GM18858 (cell line): ENCODE data around the gene ASIC3.
"Not testable (repeated sequence)": the region's sequence is repeated elsewhere in the genome, so short reads cannot be mapped to it uniquely, and the experiment has no call there.

Experiments used
- ATAC-seq: cut with Tn5 transposase; IDR thresholded peaks from one replicate; pipeline ENCODE4 v1.9.1; 2021; ENCODE audit not compliant: unreplicated experiment

The ASIC3 gene

GRCh38 chr7:151032936-151033863, 15.1 kb upstream of the ASIC3 start:
- no peak for ATAC-seq

DNA sequence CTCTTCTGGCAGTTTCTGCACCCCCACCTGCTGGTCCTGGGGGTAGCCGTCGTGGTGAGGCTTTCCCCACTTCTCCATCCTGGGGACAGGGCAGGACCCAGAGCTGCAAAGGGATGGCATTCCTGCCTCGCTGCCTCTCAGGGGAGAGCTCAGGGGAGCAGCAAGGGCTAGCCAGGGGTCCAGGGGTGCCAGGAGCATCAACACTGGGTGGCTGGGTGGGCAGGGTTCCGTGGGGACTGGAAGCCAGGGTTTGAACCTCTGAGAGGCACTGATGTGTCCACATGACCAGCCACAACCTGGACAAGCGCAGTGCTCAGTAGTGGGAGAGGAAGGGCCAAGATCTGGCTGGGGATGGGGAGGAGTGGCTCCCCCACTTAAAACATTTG, 14.5 kb upstream of the ASIC3 start:
- ATAC-seq: no peak

DNA sequence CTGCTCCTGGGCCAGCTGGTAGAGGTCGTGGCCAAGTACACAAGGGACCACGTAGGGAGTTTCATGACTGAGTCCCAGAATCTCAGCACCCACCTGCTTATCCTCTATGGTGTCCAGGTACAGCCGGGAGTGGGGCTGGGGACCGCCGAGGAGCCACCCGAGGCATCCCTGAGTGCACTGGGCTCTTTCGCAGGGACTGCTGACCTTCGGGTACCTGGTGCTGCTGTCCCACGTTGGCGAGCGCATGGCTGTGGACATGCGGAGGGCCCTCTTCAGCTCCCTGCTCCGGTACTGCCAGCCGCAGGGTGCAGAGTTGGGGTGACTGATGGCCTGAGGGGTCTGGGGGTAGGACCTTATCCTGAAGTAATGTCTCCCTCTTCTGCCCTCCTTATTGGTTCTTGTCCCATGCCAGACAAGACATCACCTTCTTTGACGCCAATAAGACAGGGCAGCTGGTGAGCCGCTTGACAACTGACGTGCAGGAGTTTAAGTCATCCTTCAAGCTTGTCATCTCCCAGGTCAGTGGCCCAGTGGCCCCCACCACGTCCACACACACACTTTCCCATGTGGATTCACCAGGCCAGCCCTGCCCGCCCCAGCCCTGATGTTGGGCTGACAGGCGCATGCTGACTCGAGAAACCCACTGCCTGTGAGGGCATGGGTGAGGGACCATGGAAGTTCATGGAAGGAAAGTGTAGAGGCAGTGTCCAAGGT, 13.9 kb upstream of the ASIC3 start:
- no peak for ATAC-seq

GRCh38 chr7:151035026-151035717, 13.2 kb upstream of the ASIC3 start:
- no peak for ATAC-seq

GRCh38 chr7:151035902-151036301, 12.4 kb upstream of the ASIC3 start:
- no peak for ATAC-seq

DNA sequence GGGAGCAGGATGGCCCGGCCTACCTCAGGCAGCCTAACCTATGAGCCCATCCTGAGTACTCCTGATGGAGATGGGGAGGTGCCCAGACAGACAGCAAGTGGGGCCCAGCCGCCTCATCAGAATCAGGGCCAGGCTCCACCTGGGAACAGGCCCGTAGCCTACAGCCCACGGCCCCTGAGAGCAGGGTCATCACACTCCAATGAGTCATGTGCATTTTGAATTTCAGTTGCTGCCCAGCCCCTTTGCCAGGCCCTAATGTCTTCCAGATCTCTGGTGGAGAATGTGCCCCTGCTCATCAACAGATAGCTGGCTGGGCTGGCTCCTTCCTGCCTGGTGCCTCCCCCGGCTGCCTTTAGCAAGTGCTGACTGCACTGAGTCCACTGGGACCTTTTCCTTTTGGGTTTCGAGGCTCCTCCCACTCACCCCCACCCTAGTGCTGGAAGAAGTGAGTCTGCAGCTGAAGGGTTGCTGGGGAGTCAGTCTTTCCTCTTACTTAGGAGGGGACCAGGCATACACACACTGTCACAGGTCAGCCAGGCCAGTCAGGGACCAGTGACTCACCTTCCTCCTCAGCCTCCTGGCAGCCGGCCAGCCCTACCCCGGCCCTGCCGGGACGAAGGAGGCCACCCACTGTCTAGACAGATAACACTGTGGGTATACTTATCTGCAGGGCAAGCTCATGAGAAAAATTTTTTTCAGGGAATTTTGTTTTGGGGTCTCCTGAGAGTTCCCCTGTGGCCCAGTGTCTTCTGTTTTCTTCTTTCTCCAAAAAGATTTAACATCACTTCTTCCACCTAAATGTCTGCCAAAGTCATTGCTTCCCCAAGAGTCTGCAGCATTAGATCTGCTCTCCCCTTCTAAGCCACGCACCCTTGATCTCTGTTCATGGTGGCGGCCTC, 9.1 kb upstream of the ASIC3 start:
- ATAC-seq: no peak

- ATAC-seq: no peak
Observed at GRCh38 chr7:151039850-151040548, 8.3 kb upstream of the ASIC3 start.

GRCh38 chr7:151040616-151041375, 7.5 kb upstream of the ASIC3 start:
- no peak for ATAC-seq

GRCh38 chr7:151043449-151043848, 4.9 kb upstream of the ASIC3 start:
- not testable (repeated sequence) for ATAC-seq

- no peak for ATAC-seq
Observed at GRCh38 chr7:151043959-151044358, 4.4 kb upstream of the ASIC3 start.

DNA sequence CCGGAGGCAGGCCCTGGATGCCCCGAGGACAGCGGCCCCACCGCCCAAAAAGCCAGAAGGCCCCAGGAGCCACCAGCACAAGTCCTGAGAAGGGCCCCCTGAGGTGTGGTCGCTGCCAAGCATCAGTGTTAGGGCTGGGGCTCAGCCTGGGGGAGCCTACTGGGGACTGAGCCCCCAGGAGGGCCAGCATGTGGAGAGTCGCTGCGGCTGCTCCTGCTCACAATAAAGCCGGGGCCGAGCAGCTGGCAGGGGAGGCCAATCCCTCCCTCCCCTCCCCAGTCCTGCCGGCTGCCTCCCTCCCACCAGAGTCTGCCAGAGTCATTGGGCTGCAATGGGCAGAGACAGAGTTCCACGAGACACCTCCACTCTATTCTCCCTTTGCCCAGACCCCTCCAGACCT, 3.1 kb upstream of the ASIC3 start:
- no peak for ATAC-seq

GRCh38 chr7:151045967-151046366, 2.4 kb upstream of the ASIC3 start:
- ATAC-seq: no peak

DNA sequence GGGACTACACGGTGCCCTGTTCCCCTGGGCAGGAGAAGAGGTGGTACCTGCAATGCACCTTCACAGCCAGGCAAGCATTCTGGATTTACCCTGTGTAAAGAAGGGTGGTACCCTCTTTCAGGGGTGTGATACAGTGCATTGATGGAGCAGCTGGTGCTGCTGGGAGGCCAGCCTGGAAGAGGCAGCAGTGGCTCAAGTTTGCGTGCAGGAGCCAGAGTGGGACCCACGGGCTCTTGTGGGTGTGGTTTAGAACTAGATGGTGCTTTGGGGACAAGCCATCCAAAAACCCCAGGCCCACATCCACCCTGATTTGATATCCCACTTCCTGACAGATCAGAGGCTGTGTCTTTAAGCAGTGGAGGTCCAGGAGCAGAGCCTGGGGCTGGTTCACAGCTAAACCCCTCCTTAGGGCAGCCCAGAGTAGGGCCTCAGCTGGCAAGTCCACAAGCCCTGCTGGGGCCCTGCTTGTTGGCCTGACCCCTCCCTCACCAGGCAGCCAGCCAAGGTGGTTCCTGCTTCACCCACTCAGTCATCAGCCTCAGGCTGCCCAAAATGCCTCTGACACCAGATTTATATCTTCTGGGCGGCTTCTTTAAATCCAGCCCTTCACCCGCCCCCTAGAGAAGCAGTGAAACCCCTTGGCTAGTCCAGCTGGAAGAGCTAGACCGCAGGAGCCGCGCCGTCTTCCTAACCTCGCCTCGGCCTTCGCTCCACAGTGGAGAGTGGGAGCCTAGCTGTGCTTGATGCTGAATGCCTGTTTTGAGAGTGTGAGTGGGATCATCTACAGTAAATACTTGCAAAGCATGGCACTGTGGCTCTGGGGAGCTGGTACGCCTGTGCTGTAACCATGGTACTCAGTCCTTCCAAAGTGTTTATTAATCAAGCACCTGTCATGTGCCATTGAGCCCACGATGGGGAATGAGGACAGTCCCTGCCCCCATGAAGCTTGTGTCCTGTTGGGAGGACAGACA, 1.4 kb upstream of the ASIC3 start:
- ATAC-seq: no peak

- ATAC-seq: no peak
Observed at GRCh38 chr7:151048911-151049463, 656 bp downstream of the ASIC3 start.

- no peak for ATAC-seq
Observed at GRCh38 chr7:151051108-151051507, 2.8 kb downstream of the ASIC3 start.

DNA sequence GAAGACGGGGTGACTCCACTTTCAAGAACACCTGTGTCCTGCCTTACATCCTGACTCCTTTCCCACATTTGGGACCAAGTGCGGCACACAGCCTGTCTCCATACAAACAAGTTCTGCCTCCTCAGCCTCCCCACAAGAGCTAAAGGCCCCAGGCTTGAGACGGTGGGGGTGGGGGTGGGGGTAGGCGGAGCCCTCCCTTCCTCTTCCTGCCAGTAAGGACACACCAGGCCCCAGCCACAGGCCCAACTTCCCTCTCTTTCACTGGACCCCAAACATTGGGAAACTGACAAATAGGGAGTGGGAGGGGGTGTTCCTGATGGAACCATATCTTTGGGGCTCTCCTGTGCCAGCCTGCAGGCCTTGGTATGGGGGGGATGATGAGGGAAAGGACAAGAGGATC, 4.8 kb downstream of the ASIC3 start:
- no peak for ATAC-seq

DNA sequence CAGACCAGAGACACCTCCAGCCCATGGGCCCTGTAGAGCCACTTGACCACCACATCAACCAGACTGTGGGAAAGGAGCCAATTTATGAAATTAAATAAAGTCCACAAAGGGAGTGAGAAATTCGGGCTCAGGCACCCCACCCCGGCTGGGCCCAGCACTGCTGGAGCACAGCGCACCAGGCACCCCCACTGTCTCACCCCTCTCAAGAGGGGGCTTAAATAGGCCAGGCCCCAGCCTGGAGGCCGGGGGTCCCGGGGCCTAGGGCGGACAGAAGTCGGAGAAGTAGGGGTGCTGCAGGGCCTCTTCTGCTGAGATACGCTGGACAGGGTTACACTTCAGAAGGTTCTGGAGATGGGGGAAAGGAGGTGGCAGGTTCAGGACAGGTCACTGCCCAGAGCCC, 5.4 kb downstream of the ASIC3 start:
- no peak for ATAC-seq

DNA sequence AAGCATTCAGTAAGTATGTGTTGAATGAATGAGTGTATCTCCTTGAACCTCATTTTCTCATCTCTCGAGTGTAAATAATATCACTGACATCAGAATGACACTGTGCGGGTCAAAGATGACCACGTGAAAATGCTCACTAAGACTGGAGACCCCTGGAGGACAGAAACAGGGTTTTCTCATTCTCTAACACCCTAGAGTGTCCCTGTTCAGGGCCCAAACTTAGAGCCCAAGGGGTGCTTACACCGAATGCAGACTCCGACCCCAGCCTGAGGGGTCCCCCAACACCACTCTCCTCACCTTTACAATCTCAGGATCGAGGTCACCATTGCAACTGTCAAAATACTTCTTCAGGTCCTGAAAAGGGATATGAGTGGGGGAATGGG, 7.9 kb downstream of the ASIC3 start:
- no peak for ATAC-seq
